Endothelial cell of umbilical vein (primary cell): Measurements from ENCODE around the gene NDUFB1. TPM values are rescaled to one million over a fixed set of nuclear protein-coding genes. Genes with fewer than 3 reads are reported as not detected.

Experiments used
- BruUV-seq: library from RNA; stranded (reverse); fragments of 400-500 nt; replicated peaks from 2 replicates; lab custom pipeline; 2021; lab: Mats Ljungman, UMichigan
- CTCF ChIA-PET: fragments of 300-600, 350-600 bp; sonication (Branson Sonifier 250); formaldehyde crosslinking; loops from one replicate; lab custom pipeline; 2021; ENCODE audit warnings: antibody characterized with exemption, inconsistent platforms; lab: Charles Lee
- POLR2A ChIA-PET: fragments of 300-600, 350-600 bp; sonication (Branson Sonifier 250); formaldehyde crosslinking; loops from one replicate; lab custom pipeline; 2021; ENCODE audit warnings: antibody characterized with exemption, inconsistent platforms; lab: Charles Lee
- DNase-seq: peaks from one replicate; pipeline ENCODE4 v3.0.0-alpha.2; 2011; ENCODE audit warnings: low read depth, low spot score
- FAIRE-seq: peaks from 2 replicates; lab custom pipeline; 2011; peaks lifted over from hg19 to GRCh38; lab: Jason Lieb, UNC
- H2AFZ ChIP-seq: 2 replicates; pipeline ENCODE4 v1.6.0; 2012; ENCODE audit warnings: low read depth, low read length, control low read depth, inconsistent platforms
- H3K27ac ChIP-seq: 2 replicates; pipeline ENCODE4 v1.5.1; 2011; ENCODE audit warnings: low read depth, mild to moderate bottlenecking, control low read depth, low read length, moderate library complexity; ENCODE audit not compliant: insufficient read depth
- H3K27me3 ChIP-seq, 2 experiments: 2 replicates each; pipeline versions ENCODE4 v1.6.0 to v1.6.1; 2011; ENCODE audit warnings: low read length in 2 of 2, mixed read lengths in 1 of 2; ENCODE audit not compliant: control insufficient read depth in 2 of 2, insufficient read depth in 2 of 2
- H3K36me3 ChIP-seq, 2 experiments: 2 replicates in 1 of 2; 3 replicates in 1 of 2; pipeline ENCODE4 v1.5.1; 2011; ENCODE audit warnings: low read length in 2 of 2, mild to moderate bottlenecking in 1 of 2, moderate library complexity in 1 of 2; ENCODE audit not compliant: control insufficient read depth in 2 of 2, insufficient read depth in 2 of 2; ENCODE audit errors: extremely low read depth in 1 of 2
- H3K4me1 ChIP-seq: 3 replicates; pipeline ENCODE4 v1.5.1; 2011; ENCODE audit warnings: mild to moderate bottlenecking, low read length; ENCODE audit not compliant: control insufficient read depth, insufficient read depth; ENCODE audit errors: extremely low read depth
- H3K4me2 ChIP-seq: 2 replicates; pipeline ENCODE4 v1.6.1; 2011; ENCODE audit warnings: low read length, control low read depth, mixed read lengths; ENCODE audit not compliant: insufficient read depth
- H3K4me3 ChIP-seq, 3 experiments: fragments of 200-600 bp in 1 of 3; sonication (generic), shearing (Covaris generic) in 1 of 3; replicated peaks in 1 of 3; 2 replicates each; pipeline ENCODE4 v1.5.1; 2011 to 2016; ENCODE audit warnings: control low read depth in 3 of 3, low read length in 3 of 3, mild to moderate bottlenecking in 2 of 3, inconsistent platforms in 1 of 3, low read depth in 1 of 3, moderate library complexity in 1 of 3; ENCODE audit not compliant: insufficient read depth in 1 of 3
- H3K79me2 ChIP-seq: 2 replicates; pipeline ENCODE4 v1.6.0; 2012; ENCODE audit warnings: low read length, inconsistent platforms; ENCODE audit not compliant: control insufficient read depth, insufficient read depth
- H3K9ac ChIP-seq: replicated peaks from 2 replicates; pipeline ENCODE3; 2011; ENCODE audit warnings: low read length, control low read depth; ENCODE audit not compliant: insufficient read depth; ENCODE audit errors: extremely low read depth
- H3K9me1 ChIP-seq: replicated peaks from 3 replicates; pipeline ENCODE4 v1.6.0; 2011; ENCODE audit warnings: mild to moderate bottlenecking, low read length; ENCODE audit not compliant: control insufficient read depth, insufficient read depth; ENCODE audit errors: extremely low read depth
- H3K9me3 ChIP-seq: replicated peaks from 2 replicates; pipeline ENCODE4 v1.5.1; 2012; ENCODE audit warnings: low read length, inconsistent platforms; ENCODE audit not compliant: control insufficient read depth, insufficient read depth
- H4K20me1 ChIP-seq: replicated peaks from 2 replicates; pipeline ENCODE3; 2011; ENCODE audit warnings: mild to moderate bottlenecking, low read length; ENCODE audit not compliant: control insufficient read depth, insufficient read depth; ENCODE audit errors: extremely low read depth
- CTCF ChIP-seq, 2 donors: IDR thresholded peaks; 1 replicate in 1 of 2; 2 replicates in 1 of 2; pipeline ENCODE4 v1.5.1; 2011; ENCODE audit warnings: low read length in 2 of 2, mild to moderate bottlenecking in 2 of 2, moderate library complexity in 2 of 2, control low read depth in 1 of 2, inconsistent platforms in 1 of 2, low read depth in 1 of 2; ENCODE audit not compliant: insufficient read depth in 1 of 2; ENCODE audit errors: extremely low read depth in 1 of 2
- EZH2 ChIP-seq: IDR thresholded peaks from 2 replicates; pipeline ENCODE4 v1.6.1; 2012; ENCODE audit warnings: borderline replicate concordance, low read depth, mild to moderate bottlenecking, moderate library complexity, low read length, inconsistent platforms; ENCODE audit not compliant: severe bottlenecking
- FOS ChIP-seq: IDR thresholded peaks from 2 replicates; pipeline ENCODE4 v1.6.1; 2011; ENCODE audit warnings: mild to moderate bottlenecking, low read length, moderate library complexity, borderline replicate concordance; ENCODE audit not compliant: insufficient read depth
- GATA2 ChIP-seq: IDR thresholded peaks from 2 replicates; pipeline ENCODE4 v1.7.0; 2011; ENCODE audit warnings: low read depth, mild to moderate bottlenecking, moderate library complexity, mixed read lengths, low read length; ENCODE audit not compliant: insufficient read length, insufficient read depth
- JUN ChIP-seq: IDR thresholded peaks from 2 replicates; pipeline ENCODE4 v1.6.1; 2011; ENCODE audit warnings: borderline replicate concordance, low read depth; ENCODE audit not compliant: insufficient read length, insufficient read depth
- MYC ChIP-seq: IDR thresholded peaks from one replicate; pipeline ENCODE4 v1.6.1; 2011; ENCODE audit warnings: mild to moderate bottlenecking, low read depth, low read length
- POLR2A ChIP-seq: IDR thresholded peaks from 2 replicates; pipeline ENCODE4 v1.6.1; 2012; ENCODE audit warnings: low read depth, mild to moderate bottlenecking, control low read depth, low read length
- POLR2AphosphoS5 ChIP-seq: IDR thresholded peaks from 2 replicates; pipeline ENCODE4 v1.6.1; 2012; ENCODE audit warnings: low read depth, mild to moderate bottlenecking, control low read depth, low read length, moderate library complexity; ENCODE audit not compliant: insufficient read depth
- dilution Hi-C: fragments of 300-500 bp; cut with MboI; formaldehyde crosslinking; loops from one replicate; pipeline ENCODE4 v1.15.0; 2019; ENCODE audit warnings: low sequenced_read_pairs; ENCODE audit not compliant: extremely low pct_ligation_motif_present
- intact Hi-C: fragments of 100-400 bp; cut with micrococcal nuclease; formaldehyde crosslinking; loops from one replicate; pipeline ENCODE4 v1.10.0; 2022
- polyA plus RNA-seq, 4 experiments: library from polyadenylated mRNA; depleted of rRNA in 3 of 4; stranded (reverse) in 3 of 4; unstranded in 1 of 4; fragments of >200 nt; gene quantifications; 2 replicates each; pipeline versions ENCODE4 v1.2.1 to v1.2.3, GENCODE V29; 2011 to 2012; ENCODE audit warnings: missing spikeins in 1 of 4
- total RNA-seq: library from RNA; stranded (reverse); gene quantifications from 2 replicates; pipeline ENCODE4 v1.2.3, GENCODE V29; 2021
- TF ChIP-seq, protein P1 (sequence below): IDR thresholded peaks from 2 replicates; pipeline ENCODE4 v1.6.1; 2011; ENCODE audit not compliant: insufficient read depth, insufficient read length

The NDUFB1 gene
- total and polyA plus RNA-seq, 2 donors (not counting 3 experiments of a cell fraction or from before 2014, with no cell fraction given), result 95.2 to 267 TPM

DNA sequence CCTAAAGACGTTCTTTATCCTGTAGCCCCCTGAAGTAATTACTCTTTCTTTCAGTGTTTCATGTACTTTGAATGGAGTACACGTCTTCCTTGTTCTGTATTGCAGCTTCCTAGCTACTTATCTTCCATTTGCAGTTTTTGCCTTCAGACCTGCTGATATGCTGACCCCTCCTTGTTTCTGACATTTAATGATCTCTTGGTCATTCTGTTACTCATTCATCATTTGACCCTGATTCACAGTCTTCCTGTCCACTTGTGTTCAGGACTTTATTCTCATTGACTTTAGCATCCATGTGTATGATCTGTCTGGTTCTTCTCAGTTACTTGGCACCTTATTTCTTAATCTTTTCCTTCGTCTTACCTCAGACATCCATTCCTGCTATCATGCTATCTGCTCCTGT is 22.5 kb upstream of the NDUFB1 start:
- Histone ChIP-seq H3K4me1 (no peaks in the 10 kb centered on the region), H3K27me3 (no peaks in the 10 kb centered on the region), H2AFZ (no peak overlapping the region), H3K36me3 (peaks cover 8 to 25% of the 10 kb centered on the region in 2 experiments), H3K9me3 (no peaks in the 10 kb centered on the region), H4K20me1 (no peaks in the 10 kb centered on the region), H3K9me1 (no peaks in the 10 kb centered on the region), H3K9ac (no peak overlapping the region), H3K4me2 (no peak overlapping the region), H3K79me2 (no peaks in the 10 kb centered on the region), H3K4me3 (no peak overlapping the region), H3K27ac (no peak overlapping the region)
- no TSS peak for BruUV-seq
- TF ChIP-seq POLR2AphosphoS5, result no peak
- no peak for TF ChIP-seq JUN
- TF ChIP-seq, protein P1, sequence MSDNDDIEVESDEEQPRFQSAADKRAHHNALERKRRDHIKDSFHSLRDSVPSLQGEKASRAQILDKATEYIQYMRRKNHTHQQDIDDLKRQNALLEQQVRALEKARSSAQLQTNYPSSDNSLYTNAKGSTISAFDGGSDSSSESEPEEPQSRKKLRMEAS, result no peak
- no peak for TF ChIP-seq CTCF (IDR thresholded peaks at IDR 0.05; ENCODE audit: extremely low read depth in 1 of 2, insufficient read depth in 1 of 2, low read depth in 1 of 2, low read length in 2 of 2)
- TF ChIP-seq GATA2, result no peak
- TF ChIP-seq EZH2, result no peak
- TF ChIP-seq POLR2A, result no peak
- TF ChIP-seq MYC, result no peak
- TF ChIP-seq FOS, result no peak
- intact Hi-C loops (no loop called here), dilution Hi-C loops (no loop called here)
- CTCF ChIA-PET, result no interaction called here
- no peak for FAIRE-seq
- POLR2A ChIA-PET, result no interaction called here
- no peak for DNase-seq
